ENCODE results near the gene NRXN2.
A peak's percentile ranks its signal among the peaks of the same experiment; 100 is the strongest.

NRXN2 gene

DNA sequence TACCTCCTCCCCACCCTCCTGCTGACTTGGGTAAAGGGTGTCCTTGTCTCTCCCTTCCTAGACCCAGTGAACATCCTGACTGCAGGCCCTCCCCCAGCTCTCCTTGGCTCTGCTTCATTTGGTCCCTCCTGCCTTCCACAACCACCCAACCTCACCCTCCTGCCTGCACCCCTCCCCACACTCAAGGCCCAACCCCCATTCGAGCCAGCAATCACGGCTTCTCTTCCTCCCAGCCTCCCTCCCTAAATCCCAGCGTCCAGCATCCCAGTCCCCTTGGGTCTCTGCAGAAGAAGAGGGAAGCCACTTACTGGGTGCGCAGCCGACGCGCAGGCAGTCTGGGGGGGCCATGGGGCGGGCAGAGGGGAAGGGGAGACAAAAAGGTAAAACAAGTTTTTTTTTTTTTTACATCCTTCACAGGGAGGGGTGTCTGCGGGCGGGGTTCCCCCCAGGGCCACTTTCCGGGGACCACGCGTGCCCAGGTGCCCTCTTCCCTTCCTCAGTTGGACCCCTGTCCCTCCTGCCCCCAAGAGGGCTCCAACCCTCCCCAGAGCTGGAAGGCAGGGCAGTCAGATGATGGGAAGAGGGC is 69.5 kb downstream of the NRXN2 start:
- Histone ChIP-seq H3K9ac (ENCODE audit: low read depth, low read length, poor library complexity, severe bottlenecking) (no peak overlapping the region), H3K27me3 (ENCODE audit: insufficient read depth, low read length, poor library complexity, severe bottlenecking) (no peaks in the 10 kb centered on the region), H3K4me1 (ENCODE audit: insufficient read depth, low read length, poor library complexity, severe bottlenecking) (peaks cover 26% of the 10 kb centered on the region), H3F3A (ENCODE audit: low read depth) (no peaks in the 10 kb centered on the region), H4K20me1 (ENCODE audit: insufficient read depth, low read length, poor library complexity, severe bottlenecking) (no peaks in the 10 kb centered on the region), H3K79me2 (ENCODE audit: insufficient read depth, low read length) (no peaks in the 10 kb centered on the region), H3K9me3 (ENCODE audit: insufficient read depth, low read depth, low read length) (no peaks in the 10 kb centered on the region), H3K4me3 (ENCODE audit: low read length, poor library complexity, severe bottlenecking) (no peak overlapping the region), H3K36me3 (ENCODE audit: insufficient read depth, low read length) (no peaks in the 10 kb centered on the region), H3K4me2 (ENCODE audit: low read depth, low read length, poor library complexity, severe bottlenecking) (no peak overlapping the region), H2AFZ (ENCODE audit: low read length) (no peak overlapping the region), H3K9me2 (replicated peaks; ENCODE audit: low read depth, low read length) (no peaks in the 10 kb centered on the region)
- TF ChIP-seq EZH2phosphoT487 (IDR thresholded peaks at IDR 0.05; ENCODE audit: borderline replicate concordance) (no peak), CTCF (conservative IDR thresholded peaks at IDR 0.05; ENCODE audit: low read length) (0 out of 2 replicates have a peak, but pooled peaks have one; percentile 6)

DNA sequence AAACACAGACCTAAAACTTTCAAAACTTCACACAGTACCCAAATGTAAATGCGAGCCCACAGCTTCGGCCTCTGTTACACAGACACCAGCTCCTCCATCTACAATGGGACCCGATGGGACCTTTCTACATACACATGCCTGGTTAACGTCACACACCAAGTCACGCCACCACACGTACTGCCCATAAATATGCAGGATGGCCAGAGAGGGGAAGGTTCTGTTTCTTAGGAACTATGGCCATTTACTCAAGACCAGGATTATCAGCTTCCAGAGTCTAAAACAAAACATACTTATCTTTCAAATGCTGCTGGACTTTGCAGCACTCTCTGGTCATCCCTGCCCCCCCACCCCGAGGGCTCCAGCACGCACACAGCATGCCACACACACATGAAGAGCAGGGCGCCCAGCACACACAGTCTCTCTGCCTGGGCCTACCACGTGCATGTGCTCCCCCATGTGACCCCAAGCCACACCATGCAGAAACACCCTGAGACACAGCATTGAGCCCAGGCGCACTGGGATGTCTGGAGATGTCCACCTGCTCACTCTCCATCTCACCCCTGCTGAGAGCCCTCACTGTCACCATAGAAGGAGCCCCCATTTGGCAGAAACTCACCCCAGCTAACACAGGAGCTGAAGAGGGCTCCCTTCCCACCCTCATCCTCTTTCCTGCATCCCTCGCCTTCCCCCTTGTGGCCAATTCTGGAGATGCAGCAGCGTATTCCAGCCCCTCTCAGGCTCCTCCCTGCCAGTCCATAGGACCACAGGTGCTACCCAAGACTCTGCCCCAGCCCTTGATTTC is 70.2 kb downstream of the NRXN2 start:
- H3K4me2 ChIP-seq (ENCODE audit: low read depth, low read length, poor library complexity, severe bottlenecking), result no peak overlapping the region
- no peaks in the 10 kb centered on the region for H3K79me2 ChIP-seq (ENCODE audit: insufficient read depth, low read length)
- no peaks in the 10 kb centered on the region for H3K27me3 ChIP-seq (ENCODE audit: insufficient read depth, low read length, poor library complexity, severe bottlenecking)
- peak; percentile 89 for TF ChIP-seq CTCF (conservative IDR thresholded peaks at IDR 0.05; ENCODE audit: low read length)
- no peak for TF ChIP-seq EZH2phosphoT487 (IDR thresholded peaks at IDR 0.05; ENCODE audit: borderline replicate concordance)
- H3K9me3 ChIP-seq (ENCODE audit: insufficient read depth, low read depth, low read length), result no peaks in the 10 kb centered on the region
- H4K20me1 ChIP-seq (ENCODE audit: insufficient read depth, low read length, poor library complexity, severe bottlenecking), result no peaks in the 10 kb centered on the region
- no peaks in the 10 kb centered on the region for H3F3A ChIP-seq (ENCODE audit: low read depth)
- H2AFZ ChIP-seq (ENCODE audit: low read length), result no peak overlapping the region
- H3K4me1 ChIP-seq (ENCODE audit: insufficient read depth, low read length, poor library complexity, severe bottlenecking), result peaks cover 20% of the 10 kb centered on the region
- H3K4me3 ChIP-seq (ENCODE audit: low read length, poor library complexity, severe bottlenecking), result no peak overlapping the region
- H3K36me3 ChIP-seq (ENCODE audit: insufficient read depth, low read length), result no peaks in the 10 kb centered on the region
- no peaks in the 10 kb centered on the region for H3K9me2 ChIP-seq (replicated peaks; ENCODE audit: low read depth, low read length)
- H3K9ac ChIP-seq (ENCODE audit: low read depth, low read length, poor library complexity, severe bottlenecking), result peak overlapping the region; percentile 11

DNA sequence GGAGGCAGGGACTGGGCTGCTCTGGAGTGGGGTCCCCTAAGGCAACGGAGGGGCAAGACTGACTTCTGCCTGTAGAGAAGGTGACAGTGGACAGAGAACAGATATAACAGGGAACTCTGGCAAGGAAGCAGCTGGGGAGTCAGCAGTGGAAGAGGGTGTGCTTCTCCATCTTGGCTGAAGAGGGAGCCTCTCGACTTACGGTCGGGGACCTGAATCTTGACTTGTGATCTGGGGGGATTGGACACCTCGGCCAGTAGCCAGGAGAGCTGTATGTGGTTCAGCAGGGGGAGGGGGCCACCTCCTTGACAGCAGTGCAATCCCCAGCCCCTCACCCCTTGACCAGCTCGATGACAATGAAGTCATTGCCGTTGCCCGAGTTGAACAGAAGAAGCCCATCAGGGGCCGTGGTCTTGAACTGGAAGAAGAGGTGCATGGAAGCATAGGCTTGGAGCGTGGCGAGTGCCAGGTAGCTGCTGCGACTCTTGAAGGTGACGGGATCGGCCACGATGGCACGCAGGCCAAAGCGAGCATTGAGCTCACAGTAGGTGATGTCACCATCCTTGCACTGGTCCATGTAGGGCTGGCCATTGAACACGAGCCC is 72.0 kb downstream of the NRXN2 start:
- Histone ChIP-seq H3K9ac (ENCODE audit: low read depth, low read length, poor library complexity, severe bottlenecking) (no peak overlapping the region), H3K4me2 (ENCODE audit: low read depth, low read length, poor library complexity, severe bottlenecking) (no peak overlapping the region), H3K36me3 (ENCODE audit: insufficient read depth, low read length) (no peaks in the 10 kb centered on the region), H3K79me2 (ENCODE audit: insufficient read depth, low read length) (no peaks in the 10 kb centered on the region), H3K9me3 (ENCODE audit: insufficient read depth, low read depth, low read length) (no peaks in the 10 kb centered on the region), H3F3A (ENCODE audit: low read depth) (no peaks in the 10 kb centered on the region), H3K4me3 (ENCODE audit: low read length, poor library complexity, severe bottlenecking) (no peak overlapping the region), H3K4me1 (ENCODE audit: insufficient read depth, low read length, poor library complexity, severe bottlenecking) (peaks cover 29% of the 10 kb centered on the region), H3K27me3 (ENCODE audit: insufficient read depth, low read length, poor library complexity, severe bottlenecking) (no peaks in the 10 kb centered on the region), H3K9me2 (replicated peaks; ENCODE audit: low read depth, low read length) (no peaks in the 10 kb centered on the region), H4K20me1 (ENCODE audit: insufficient read depth, low read length, poor library complexity, severe bottlenecking) (no peaks in the 10 kb centered on the region), H2AFZ (ENCODE audit: low read length) (no peak overlapping the region)
- TF ChIP-seq CTCF (conservative IDR thresholded peaks at IDR 0.05; ENCODE audit: low read length) (peak; percentile 68), EZH2phosphoT487 (IDR thresholded peaks at IDR 0.05; ENCODE audit: borderline replicate concordance) (no peak)

Measured in Loucy (cell line).